ENCODE data around the gene FGGY.

The FGGY gene

GRCh38 chr1:59316497-59317128, 19.7 kb downstream of the FGGY start:
- DNase-seq = no peak

- no peak for DNase-seq
These were observed 20.4 kb downstream of the FGGY start for GRCh38 chr1:59317343-59317742.

- DNase-seq = no peak
These were observed 20.9 kb downstream of the FGGY start for GRCh38 chr1:59317780-59318179.

GRCh38 chr1:59318271-59318860, 21.5 kb downstream of the FGGY start:
- DNase-seq = no peak

- no peak for DNase-seq
These were observed 25.5 kb downstream of the FGGY start for GRCh38 chr1:59322394-59322793.

GRCh38 chr1:59322814-59323213, 25.9 kb downstream of the FGGY start:
- no peak for DNase-seq

- DNase-seq = no peak
These were observed 27.0 kb downstream of the FGGY start for GRCh38 chr1:59323879-59324278.

- no peak for DNase-seq
These were observed 31.5 kb downstream of the FGGY start for GRCh38 chr1:59328353-59328752.

- no peak for DNase-seq
These were observed 32.6 kb downstream of the FGGY start for GRCh38 chr1:59329412-59330053.

GRCh38 chr1:59331686-59332620, 35.1 kb downstream of the FGGY start:
- DNase-seq = no peak

- DNase-seq = no peak
These were observed 36.1 kb downstream of the FGGY start for GRCh38 chr1:59332983-59333382.

- no peak for DNase-seq
These were observed 36.9 kb downstream of the FGGY start for GRCh38 chr1:59333626-59334277.

GRCh38 chr1:59340411-59341307, 43.8 kb downstream of the FGGY start:
- DNase-seq = no peak

GRCh38 chr1:59342801-59343575, 46.1 kb downstream of the FGGY start:
- DNase-seq = no peak

- DNase-seq = no peak
These were observed 46.6 kb downstream of the FGGY start for GRCh38 chr1:59343576-59343840.

GRCh38 chr1:59345221-59345620, 48.3 kb downstream of the FGGY start:
- no peak for DNase-seq

GRCh38 chr1:59346429-59346828, 49.5 kb downstream of the FGGY start:
- DNase-seq = no peak

- no peak for DNase-seq
These were observed 52.2 kb downstream of the FGGY start for GRCh38 chr1:59349101-59349500.

- DNase-seq = no peak
These were observed 53.6 kb downstream of the FGGY start for GRCh38 chr1:59350521-59350920.

- DNase-seq = no peak
These were observed 55.2 kb downstream of the FGGY start for GRCh38 chr1:59352065-59352464.

GRCh38 chr1:59353453-59353852, 56.6 kb downstream of the FGGY start:
- no peak for DNase-seq
